Measurements from ENCODE around the gene SFI1.
"Not testable (repeated sequence)": the region's sequence is repeated elsewhere in the genome, so short reads cannot be mapped to it uniquely, and the experiment has no call there.

SFI1 gene

DNA sequence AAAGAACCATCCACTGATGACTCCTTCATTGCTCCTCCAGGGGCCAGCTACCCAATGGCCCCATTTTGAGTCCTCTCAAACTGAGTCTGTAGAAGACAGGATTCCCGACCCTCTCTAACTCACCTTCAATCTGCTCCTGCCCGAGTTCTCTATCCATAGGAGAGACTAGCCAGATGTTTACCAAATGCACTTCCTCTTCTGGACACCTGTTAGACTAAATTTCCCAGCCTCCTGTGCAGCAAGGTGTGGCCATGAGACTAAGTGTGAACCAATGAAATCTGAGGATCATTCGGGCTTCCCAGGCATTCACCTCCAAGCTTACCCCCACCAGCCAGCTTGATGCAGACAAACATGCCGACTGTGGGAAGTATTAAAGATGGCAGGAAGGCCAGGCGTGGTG, 158.1 kb downstream of the SFI1 start:
- Histone ChIP-seq H3K27ac (ENCODE audit: extremely low read depth, low read depth, low read length) (no peak overlapping the region), H3K4me3 (ENCODE audit: low read depth, low read length) (no peak overlapping the region), H3K36me3 (ENCODE audit: control insufficient read depth in 2 of 2, insufficient read depth in 1 of 2, low read length in 2 of 2) (peaks cover 6% of the 10 kb centered on the region in 2 experiments; a peak in 2 of 3 replicates), H3K4me1 (ENCODE audit: control insufficient read depth, insufficient read depth, low read length) (no peaks in the 10 kb centered on the region), H3K9me3 (ENCODE audit: control insufficient read depth, insufficient read depth, low read depth, low read length) (no peaks in the 10 kb centered on the region)
- CTCF ChIA-PET = interaction anchor here (0.6 to 2.0 kb wide), 5 partner anchors 11 to 546 kb away, joined by 3 to 9 read pairs (median 3); no protein-coding TSS in a partner anchor
- TF ChIP-seq, protein P1, sequence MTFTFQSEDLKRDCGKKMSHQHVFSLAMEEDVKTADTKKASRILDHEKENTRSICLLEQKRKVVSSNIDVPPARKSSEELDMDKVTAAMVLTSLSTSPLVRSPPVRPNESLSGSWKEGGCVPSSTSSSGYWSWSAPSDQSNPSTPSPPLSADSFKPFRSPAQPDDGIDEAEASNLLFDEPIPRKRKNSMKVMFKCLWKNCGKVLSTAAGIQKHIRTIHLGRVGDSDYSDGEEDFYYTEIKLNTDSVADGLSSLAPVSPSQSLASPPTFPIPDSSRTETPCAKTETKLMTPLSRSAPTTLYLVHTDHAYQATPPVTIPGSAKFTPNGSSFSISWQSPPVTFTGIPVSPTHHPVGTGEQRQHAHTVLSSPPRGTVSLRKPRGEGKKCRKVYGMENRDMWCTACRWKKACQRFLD (tag by site-specific recombination; IDR thresholded peaks at IDR 0.05) = no peak
- TF ChIP-seq OSR2 (tag by site-specific recombination; IDR thresholded peaks at IDR 0.05) (no peak), ZNF707 (tag by site-specific recombination; IDR thresholded peaks at IDR 0.05) (no peak), OVOL3 (tag by site-specific recombination; IDR thresholded peaks at IDR 0.05) (no peak), YY2 (tag by site-specific recombination; IDR thresholded peaks at IDR 0.05) (no peak), ZNF623 (tag by site-specific recombination; IDR thresholded peaks at IDR 0.05) (no peak), ZBTB17 (tag by site-specific recombination; IDR thresholded peaks at IDR 0.05) (no peak)
- TF ChIP-seq, protein P2, sequence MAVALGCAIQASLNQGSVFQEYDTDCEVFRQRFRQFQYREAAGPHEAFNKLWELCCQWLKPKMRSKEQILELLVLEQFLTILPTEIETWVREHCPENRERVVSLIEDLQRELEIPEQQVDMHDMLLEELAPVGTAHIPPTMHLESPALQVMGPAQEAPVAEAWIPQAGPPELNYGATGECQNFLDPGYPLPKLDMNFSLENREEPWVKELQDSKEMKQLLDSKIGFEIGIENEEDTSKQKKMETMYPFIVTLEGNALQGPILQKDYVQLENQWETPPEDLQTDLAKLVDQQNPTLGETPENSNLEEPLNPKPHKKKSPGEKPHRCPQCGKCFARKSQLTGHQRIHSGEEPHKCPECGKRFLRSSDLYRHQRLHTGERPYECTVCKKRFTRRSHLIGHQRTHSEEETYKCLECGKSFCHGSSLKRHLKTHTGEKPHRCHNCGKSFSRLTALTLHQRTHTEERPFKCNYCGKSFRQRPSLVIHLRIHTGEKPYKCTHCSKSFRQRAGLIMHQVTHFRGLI (tag by site-specific recombination; IDR thresholded peaks at IDR 0.05) = no peak
- POLR2A ChIA-PET = interaction anchor here (2.3 kb wide), 1 partner anchor 7 kb away, joined by 7 read pairs; the partner anchor contains the start of gene PISD

DNA sequence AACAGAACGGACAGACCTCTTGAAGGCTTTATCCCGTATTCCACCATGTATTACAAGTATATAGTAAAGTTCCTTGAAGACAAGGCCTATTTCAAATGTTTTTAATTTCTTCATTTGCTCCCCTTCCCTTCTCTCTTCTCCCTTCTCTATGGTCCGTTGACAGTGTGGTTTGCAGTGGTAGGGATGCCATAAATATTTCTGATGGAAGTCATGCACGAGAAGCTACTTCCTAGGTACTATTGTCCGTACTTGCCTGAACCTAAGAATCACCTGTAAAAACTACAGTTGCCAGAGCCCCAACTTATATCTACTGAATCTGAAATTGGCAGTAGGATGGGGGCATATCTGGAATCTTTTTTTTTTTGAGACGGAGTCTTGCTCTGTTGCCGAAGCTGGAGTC, 162.9 kb downstream of the SFI1 start:
- Histone ChIP-seq H3K27ac (ENCODE audit: extremely low read depth, low read depth, low read length) (no peak overlapping the region), H3K9me3 (ENCODE audit: control insufficient read depth, insufficient read depth, low read depth, low read length) (no peaks in the 10 kb centered on the region), H3K4me3 (ENCODE audit: low read depth, low read length) (no peak overlapping the region), H3K36me3 (ENCODE audit: control insufficient read depth in 2 of 2, insufficient read depth in 1 of 2, low read length in 2 of 2) (no peaks in the 10 kb centered on the region; a peak in 1 of 3 replicates), H3K4me1 (ENCODE audit: control insufficient read depth, insufficient read depth, low read length) (no peaks in the 10 kb centered on the region)
- TF ChIP-seq GLI2 (tag by site-specific recombination; IDR thresholded peaks at IDR 0.05; ENCODE audit: borderline replicate concordance, low read depth) = no peak
- no peak for TF ChIP-seq ZNF549 (tag by site-specific recombination; IDR thresholded peaks at IDR 0.05)
- no peak for TF ChIP-seq OSR2 (tag by site-specific recombination; IDR thresholded peaks at IDR 0.05)
- no peak for TF ChIP-seq ZNF830 (tag by site-specific recombination; IDR thresholded peaks at IDR 0.05; ENCODE audit: low read depth)
- TF ChIP-seq, protein P3, sequence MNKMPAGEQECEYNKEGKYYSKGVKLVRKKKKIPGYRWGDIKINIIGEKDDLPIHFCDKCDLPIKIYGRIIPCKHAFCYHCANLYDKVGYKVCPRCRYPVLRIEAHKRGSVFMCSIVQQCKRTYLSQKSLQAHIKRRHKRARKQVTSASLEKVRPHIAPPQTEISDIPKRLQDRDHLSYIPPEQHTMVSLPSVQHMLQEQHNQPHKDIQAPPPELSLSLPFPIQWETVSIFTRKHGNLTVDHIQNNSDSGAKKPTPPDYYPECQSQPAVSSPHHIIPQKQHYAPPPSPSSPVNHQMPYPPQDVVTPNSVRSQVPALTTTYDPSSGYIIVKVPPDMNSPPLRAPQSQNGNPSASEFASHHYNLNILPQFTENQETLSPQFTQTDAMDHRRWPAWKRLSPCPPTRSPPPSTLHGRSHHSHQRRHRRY (tag by site-specific recombination; IDR thresholded peaks at IDR 0.05) = no peak
- TF ChIP-seq ZNF37A (tag by site-specific recombination; IDR thresholded peaks at IDR 0.05) = no peak
- TF ChIP-seq ZBTB8A (tag by site-specific recombination; IDR thresholded peaks at IDR 0.05) = no peak
- no peak for TF ChIP-seq ZNF629 (tag by site-specific recombination; IDR thresholded peaks at IDR 0.05)
- TF ChIP-seq SCRT1 (tag by site-specific recombination; IDR thresholded peaks at IDR 0.05; ENCODE audit: borderline replicate concordance) = no peak
- ChIA-PET POLR2A (no interaction called here), CTCF (interaction anchor here (0.6 to 1.5 kb wide), 4 partner anchors 9 to 1094 kb away, joined by 3 to 5 read pairs (median 3); no protein-coding TSS in a partner anchor)

DNA sequence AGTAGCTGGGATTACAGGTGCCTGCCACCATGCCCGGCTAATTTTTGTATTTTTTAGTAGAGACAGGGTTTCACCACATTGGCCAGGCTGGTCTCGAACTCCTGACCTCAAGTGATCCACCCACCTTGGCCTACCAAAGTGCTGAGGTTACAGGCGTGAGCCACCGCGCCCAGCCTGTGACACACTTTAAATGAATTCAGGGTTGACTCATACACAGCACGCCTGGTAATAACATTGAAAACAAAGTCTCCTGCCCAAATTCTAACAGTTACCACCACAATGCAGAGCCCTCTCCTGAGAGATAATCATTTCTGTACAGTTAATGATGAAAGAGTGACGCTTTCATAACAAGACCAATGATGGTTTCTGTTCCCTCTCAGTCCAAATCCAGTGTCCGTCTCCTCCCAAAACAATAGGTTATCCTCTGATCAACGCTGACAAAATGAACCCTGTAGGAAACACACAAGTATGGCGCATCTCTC, 164.6 kb downstream of the SFI1 start:
- not testable (repeated sequence) for H3K4me1 ChIP-seq (ENCODE audit: control insufficient read depth, insufficient read depth, low read length); H3K36me3 ChIP-seq (ENCODE audit: control insufficient read depth in 2 of 2, insufficient read depth in 1 of 2, low read length in 2 of 2); H3K9me3 ChIP-seq (ENCODE audit: control insufficient read depth, insufficient read depth, low read depth, low read length); H3K27ac ChIP-seq (ENCODE audit: extremely low read depth, low read depth, low read length)
- ChIA-PET POLR2A (interaction anchor here (0.9 to 3.6 kb wide), 10 partner anchors 8 to 309 kb away, joined by 3 to 39 read pairs (median 12); partner anchors contain the start of gene DEPDC5), CTCF (interaction anchor here (0.5 to 9.3 kb wide), 8 partner anchors 14 to 606 kb away, joined by 3 to 126 read pairs (median 4); no protein-coding TSS in a partner anchor)
- peak overlapping the region; percentile 94 for H3K4me3 ChIP-seq (ENCODE audit: low read depth, low read length)
- TF ChIP-seq ZFHX2 (tag by site-specific recombination; conservative IDR thresholded peaks at IDR 0.05) (peak; percentile 53), ZNF76 (tag by site-specific recombination; IDR thresholded peaks at IDR 0.05; ENCODE audit: borderline replicate concordance, low read depth) (peak; percentile 14; the same call in 1 of the 2 replicates), SP7 (tag by site-specific recombination; IDR thresholded peaks at IDR 0.05) (peak; percentile 41; the same call in 1 of the 2 replicates), KLF1 (tag by site-specific recombination; IDR thresholded peaks at IDR 0.05) (peak; percentile 69; the same call in 1 of the 2 replicates), ZNF792 (tag by site-specific recombination; IDR thresholded peaks at IDR 0.05) (peak; percentile 59; the same call in 1 of the 2 replicates), KLF8 (tag by site-specific recombination; IDR thresholded peaks at IDR 0.05) (peak; percentile 26; the same call in 1 of the 2 replicates), ZNF629 (tag by site-specific recombination; IDR thresholded peaks at IDR 0.05) (peak; percentile 51), ZNF366 (tag by site-specific recombination; conservative IDR thresholded peaks at IDR 0.05) (0 out of 2 replicates have a peak, but pooled peaks have one; percentile 30), ZBTB17 (tag by site-specific recombination; IDR thresholded peaks at IDR 0.05) (peak; percentile 88)
- TF ChIP-seq, protein P4, sequence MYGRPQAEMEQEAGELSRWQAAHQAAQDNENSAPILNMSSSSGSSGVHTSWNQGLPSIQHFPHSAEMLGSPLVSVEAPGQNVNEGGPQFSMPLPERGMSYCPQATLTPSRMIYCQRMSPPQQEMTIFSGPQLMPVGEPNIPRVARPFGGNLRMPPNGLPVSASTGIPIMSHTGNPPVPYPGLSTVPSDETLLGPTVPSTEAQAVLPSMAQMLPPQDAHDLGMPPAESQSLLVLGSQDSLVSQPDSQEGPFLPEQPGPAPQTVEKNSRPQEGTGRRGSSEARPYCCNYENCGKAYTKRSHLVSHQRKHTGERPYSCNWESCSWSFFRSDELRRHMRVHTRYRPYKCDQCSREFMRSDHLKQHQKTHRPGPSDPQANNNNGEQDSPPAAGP (tag by site-specific recombination; IDR thresholded peaks at IDR 0.05) = peak; percentile 89
- TF ChIP-seq, protein P5, sequence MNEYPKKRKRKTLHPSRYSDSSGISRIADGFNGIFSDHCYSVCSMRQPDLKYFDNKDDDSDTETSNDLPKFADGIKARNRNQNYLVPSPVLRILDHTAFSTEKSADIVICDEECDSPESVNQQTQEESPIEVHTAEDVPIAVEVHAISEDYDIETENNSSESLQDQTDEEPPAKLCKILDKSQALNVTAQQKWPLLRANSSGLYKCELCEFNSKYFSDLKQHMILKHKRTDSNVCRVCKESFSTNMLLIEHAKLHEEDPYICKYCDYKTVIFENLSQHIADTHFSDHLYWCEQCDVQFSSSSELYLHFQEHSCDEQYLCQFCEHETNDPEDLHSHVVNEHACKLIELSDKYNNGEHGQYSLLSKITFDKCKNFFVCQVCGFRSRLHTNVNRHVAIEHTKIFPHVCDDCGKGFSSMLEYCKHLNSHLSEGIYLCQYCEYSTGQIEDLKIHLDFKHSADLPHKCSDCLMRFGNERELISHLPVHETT (tag by site-specific recombination; IDR thresholded peaks at IDR 0.05) = peak; percentile 36; the same call in 1 of the 2 replicates
